ENCODE results near the gene NRG3.

- TF ChIP-seq CTCF (IDR thresholded peaks at IDR 0.05) (no peak), POLR2A (IDR thresholded peaks at IDR 0.05) (no peak), POLR2AphosphoS5 (IDR thresholded peaks at IDR 0.05) (no peak)
Measured at GRCh38 chr10:82565197-82565575, 690.2 kb downstream of the NRG3 start.

Data from prostate gland (tissue), 2 donors.